Measurements from ENCODE around the gene KRT86.
"Not testable (repeated sequence)": the region's sequence is repeated elsewhere in the genome, so short reads cannot be mapped to it uniquely, and the experiment has no call there.

Gene KRT86

GRCh38 chr12:52332381-52332780, 57.9 kb downstream of the KRT86 start:
- Histone ChIP-seq H3K4me1 (ENCODE audit: insufficient read depth, low read length) (no peaks in the 10 kb centered on the region), H3K4me3 (ENCODE audit: low read length) (no peak overlapping the region), H3K27me3 (ENCODE audit: insufficient read depth, low read length) (peaks cover 2% of the 10 kb centered on the region), H3K9me3 (ENCODE audit: low read length) (no peaks in the 10 kb centered on the region), H3K36me3 (ENCODE audit: insufficient read depth, low read length) (no peaks in the 10 kb centered on the region), H2AFZ (ENCODE audit: low read depth, low read length) (no peak overlapping the region)

- H3K27me3 ChIP-seq (ENCODE audit: insufficient read depth, low read length), result peaks cover 2% of the 10 kb centered on the region
- H3K4me1 ChIP-seq (ENCODE audit: insufficient read depth, low read length), result no peaks in the 10 kb centered on the region
- H2AFZ ChIP-seq (ENCODE audit: low read depth, low read length), result no peak overlapping the region
- no peak overlapping the region for H3K4me3 ChIP-seq (ENCODE audit: low read length)
- no peaks in the 10 kb centered on the region for H3K9me3 ChIP-seq (ENCODE audit: low read length)
- H3K36me3 ChIP-seq (ENCODE audit: insufficient read depth, low read length), result no peaks in the 10 kb centered on the region
These were observed 58.9 kb downstream of the KRT86 start for GRCh38 chr12:52333321-52333720.

GRCh38 chr12:52334185-52334584, 59.7 kb downstream of the KRT86 start:
- Histone ChIP-seq H3K36me3 (ENCODE audit: insufficient read depth, low read length) (no peaks in the 10 kb centered on the region), H2AFZ (ENCODE audit: low read depth, low read length) (no peak overlapping the region), H3K27me3 (ENCODE audit: insufficient read depth, low read length) (peaks cover 5% of the 10 kb centered on the region), H3K4me3 (ENCODE audit: low read length) (no peak overlapping the region), H3K9me3 (ENCODE audit: low read length) (no peaks in the 10 kb centered on the region), H3K4me1 (ENCODE audit: insufficient read depth, low read length) (no peaks in the 10 kb centered on the region)

GRCh38 chr12:52335598-52336262, 61.3 kb downstream of the KRT86 start:
- H3K9me3 ChIP-seq (ENCODE audit: low read length), result no peaks in the 10 kb centered on the region

GRCh38 chr12:52336641-52337040, 62.2 kb downstream of the KRT86 start:
- no peaks in the 10 kb centered on the region for H3K4me1 ChIP-seq (ENCODE audit: insufficient read depth, low read length)
- H3K27me3 ChIP-seq (ENCODE audit: insufficient read depth, low read length), result peaks cover 2% of the 10 kb centered on the region
- no peaks in the 10 kb centered on the region for H3K36me3 ChIP-seq (ENCODE audit: insufficient read depth, low read length)
- H2AFZ ChIP-seq (ENCODE audit: low read depth, low read length), result no peak overlapping the region
- H3K4me3 ChIP-seq (ENCODE audit: low read length), result no peak overlapping the region
- no peaks in the 10 kb centered on the region for H3K9me3 ChIP-seq (ENCODE audit: low read length)

More at GRCh38 chr12:52335598-52336262, 61.3 kb downstream of the KRT86 start:
- Histone ChIP-seq H3K4me3 (ENCODE audit: low read length) (no peak overlapping the region), H3K36me3 (ENCODE audit: insufficient read depth, low read length) (no peaks in the 10 kb centered on the region), H3K4me1 (ENCODE audit: insufficient read depth, low read length) (no peaks in the 10 kb centered on the region), H2AFZ (ENCODE audit: low read depth, low read length) (no peak overlapping the region), H3K27me3 (ENCODE audit: insufficient read depth, low read length) (peaks cover 5% of the 10 kb centered on the region)

GRCh38 chr12:52337054-52337453, 62.6 kb downstream of the KRT86 start:
- Histone ChIP-seq H2AFZ (ENCODE audit: low read depth, low read length) (no peak overlapping the region), H3K36me3 (ENCODE audit: insufficient read depth, low read length) (no peaks in the 10 kb centered on the region), H3K4me1 (ENCODE audit: insufficient read depth, low read length) (no peaks in the 10 kb centered on the region), H3K27me3 (ENCODE audit: insufficient read depth, low read length) (peaks cover 2% of the 10 kb centered on the region), H3K9me3 (ENCODE audit: low read length) (no peaks in the 10 kb centered on the region), H3K4me3 (ENCODE audit: low read length) (no peak overlapping the region)

- Histone ChIP-seq H3K27me3 (ENCODE audit: insufficient read depth, low read length) (peaks cover 2% of the 10 kb centered on the region), H3K36me3 (ENCODE audit: insufficient read depth, low read length) (no peaks in the 10 kb centered on the region), H2AFZ (ENCODE audit: low read depth, low read length) (no peak overlapping the region)
These were observed 64.0 kb downstream of the KRT86 start for GRCh38 chr12:52338241-52338960.

GRCh38 chr12:52341066-52341580, 66.7 kb downstream of the KRT86 start:
- Histone ChIP-seq H3K4me3 (ENCODE audit: low read length) (no peak overlapping the region), H2AFZ (ENCODE audit: low read depth, low read length) (no peak overlapping the region), H3K4me1 (ENCODE audit: insufficient read depth, low read length) (no peaks in the 10 kb centered on the region), H3K36me3 (ENCODE audit: insufficient read depth, low read length) (no peaks in the 10 kb centered on the region), H3K9me3 (ENCODE audit: low read length) (no peaks in the 10 kb centered on the region), H3K27me3 (ENCODE audit: insufficient read depth, low read length) (peaks cover 2% of the 10 kb centered on the region)

More at GRCh38 chr12:52338241-52338960, 64.0 kb downstream of the KRT86 start:
- Histone ChIP-seq H3K9me3 (ENCODE audit: low read length) (no peaks in the 10 kb centered on the region), H3K4me1 (ENCODE audit: insufficient read depth, low read length) (no peaks in the 10 kb centered on the region), H3K4me3 (ENCODE audit: low read length) (no peak overlapping the region)

- no peaks in the 10 kb centered on the region for H3K36me3 ChIP-seq (ENCODE audit: insufficient read depth, low read length)
- H3K9me3 ChIP-seq (ENCODE audit: low read length), result no peaks in the 10 kb centered on the region
- no peaks in the 10 kb centered on the region for H3K4me1 ChIP-seq (ENCODE audit: insufficient read depth, low read length)
- peaks cover 3% of the 10 kb centered on the region for H3K27me3 ChIP-seq (ENCODE audit: insufficient read depth, low read length)
- no peak overlapping the region for H3K4me3 ChIP-seq (ENCODE audit: low read length)
- no peak overlapping the region for H2AFZ ChIP-seq (ENCODE audit: low read depth, low read length)
These were observed 68.5 kb downstream of the KRT86 start for GRCh38 chr12:52342781-52343490.

GRCh38 chr12:52343550-52343949, 69.1 kb downstream of the KRT86 start:
- H3K36me3 ChIP-seq (ENCODE audit: insufficient read depth, low read length), result no peaks in the 10 kb centered on the region
- peaks cover 6% of the 10 kb centered on the region for H3K27me3 ChIP-seq (ENCODE audit: insufficient read depth, low read length)
- no peak overlapping the region for H3K4me3 ChIP-seq (ENCODE audit: low read length)
- H2AFZ ChIP-seq (ENCODE audit: low read depth, low read length), result no peak overlapping the region
- no peaks in the 10 kb centered on the region for H3K4me1 ChIP-seq (ENCODE audit: insufficient read depth, low read length)
- no peaks in the 10 kb centered on the region for H3K9me3 ChIP-seq (ENCODE audit: low read length)

- H2AFZ ChIP-seq (ENCODE audit: low read depth, low read length), result no peak overlapping the region
- H3K9me3 ChIP-seq (ENCODE audit: low read length), result no peaks in the 10 kb centered on the region
- H3K4me1 ChIP-seq (ENCODE audit: insufficient read depth, low read length), result no peaks in the 10 kb centered on the region
- no peak overlapping the region for H3K4me3 ChIP-seq (ENCODE audit: low read length)
- peaks cover 3% of the 10 kb centered on the region for H3K27me3 ChIP-seq (ENCODE audit: insufficient read depth, low read length)
- H3K36me3 ChIP-seq (ENCODE audit: insufficient read depth, low read length), result no peaks in the 10 kb centered on the region
These were observed 69.7 kb downstream of the KRT86 start for GRCh38 chr12:52344111-52344510.

- H3K36me3 ChIP-seq (ENCODE audit: insufficient read depth, low read length); H3K9me3 ChIP-seq (ENCODE audit: low read length); H3K4me3 ChIP-seq (ENCODE audit: low read length); H2AFZ ChIP-seq (ENCODE audit: low read depth, low read length); H3K4me1 ChIP-seq (ENCODE audit: insufficient read depth, low read length); H3K27me3 ChIP-seq (ENCODE audit: insufficient read depth, low read length): not testable (repeated sequence)
These were observed 70.6 kb downstream of the KRT86 start for GRCh38 chr12:52345041-52345440.

GRCh38 chr12:52346593-52346992, 72.1 kb downstream of the KRT86 start:
- H3K27me3 ChIP-seq (ENCODE audit: insufficient read depth, low read length), result peaks cover 3% of the 10 kb centered on the region
- no peaks in the 10 kb centered on the region for H3K36me3 ChIP-seq (ENCODE audit: insufficient read depth, low read length)
- H3K4me3 ChIP-seq (ENCODE audit: low read length), result no peak overlapping the region
- H2AFZ ChIP-seq (ENCODE audit: low read depth, low read length), result no peak overlapping the region
- H3K4me1 ChIP-seq (ENCODE audit: insufficient read depth, low read length), result no peaks in the 10 kb centered on the region
- no peaks in the 10 kb centered on the region for H3K9me3 ChIP-seq (ENCODE audit: low read length)
